IPS-18c (cell line): ENCODE data around the gene STPG2.

Source experiments
- H3K4me3 ChIP-seq: 2 replicates; pipeline ENCODE4 v1.7.0; 2013; ENCODE audit warnings: low read depth, mild to moderate bottlenecking, low read length, moderate library complexity; ENCODE audit not compliant: insufficient read depth
- H3K9me3 ChIP-seq: one replicate; pipeline ENCODE4 v1.6.1; 2013; ENCODE audit warnings: mild to moderate bottlenecking, low read length, moderate library complexity; ENCODE audit not compliant: control insufficient read depth, insufficient read depth

Gene STPG2

DNA sequence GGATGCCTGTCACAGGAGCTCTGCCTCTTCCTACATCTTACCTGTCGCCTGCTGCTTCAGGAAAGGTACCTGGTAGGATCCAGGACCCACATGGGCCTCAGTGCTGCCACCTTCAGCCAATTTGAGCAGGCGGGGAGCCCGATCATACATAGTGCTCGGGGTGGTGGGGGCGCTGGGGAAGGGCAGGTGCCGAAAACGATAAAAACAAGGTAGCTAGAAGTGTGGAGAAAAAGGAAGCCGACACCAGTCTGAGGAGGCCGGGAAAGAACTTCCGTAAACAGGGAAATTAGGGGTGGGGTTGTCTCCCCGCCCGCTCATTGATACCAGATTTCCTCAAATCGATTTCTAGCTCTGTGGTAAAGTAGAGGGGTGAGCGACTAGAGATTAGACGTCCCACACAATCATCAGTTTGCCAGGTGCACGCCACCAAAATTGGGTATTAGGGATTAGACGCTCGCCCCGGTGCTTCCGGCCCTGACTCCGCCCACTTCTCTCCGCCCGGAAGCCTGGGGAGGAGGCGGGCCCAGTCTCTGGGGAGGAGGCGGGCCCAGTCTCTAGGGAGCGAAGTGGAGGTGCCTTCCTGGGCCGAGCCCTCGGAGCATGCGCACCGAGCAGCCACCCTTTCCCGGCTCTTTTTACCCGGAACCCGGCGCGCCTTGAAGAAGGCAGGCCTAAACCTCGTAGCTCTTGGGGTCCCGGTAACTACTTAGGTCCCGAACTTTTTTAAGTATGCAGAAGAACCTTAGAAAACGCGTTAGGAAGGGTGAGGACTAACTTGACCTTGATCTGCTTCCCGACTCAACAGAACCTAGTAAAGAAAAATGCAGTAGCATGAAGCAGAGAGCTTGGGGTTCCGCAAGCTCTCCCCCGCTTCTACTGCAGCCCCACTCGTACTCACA lies at the start of gene STPG2:
TSS of gene STPG2 (minus strand) at position 476 of the 899 bp plus-strand sequence.
- H3K4me3 ChIP-seq, result peak within 1 kb of the TSS; percentile 89
- no peaks in the 10 kb centered on the region for H3K9me3 ChIP-seq

DNA sequence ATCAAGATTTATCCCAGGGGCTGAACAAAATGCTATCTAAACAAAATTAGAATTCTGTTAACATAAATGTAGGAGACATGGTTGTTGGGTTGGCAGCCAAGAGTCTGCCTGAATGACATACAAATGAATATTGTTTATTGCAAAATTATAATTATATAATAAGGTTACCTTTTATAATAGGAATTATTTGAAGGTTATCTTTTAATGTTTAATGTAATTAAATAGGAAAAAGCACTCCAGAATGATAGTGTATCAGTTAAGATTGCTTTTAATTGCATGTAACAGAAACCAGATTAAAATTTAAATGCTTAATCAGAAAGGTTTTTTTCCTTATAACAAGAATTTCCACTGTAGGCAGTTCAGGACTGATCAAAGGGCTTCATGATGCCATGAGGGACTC lies 42.0 kb upstream of the STPG2 start:
- Histone ChIP-seq H3K4me3 (no peak overlapping the region), H3K9me3 (no peaks in the 10 kb centered on the region)

DNA sequence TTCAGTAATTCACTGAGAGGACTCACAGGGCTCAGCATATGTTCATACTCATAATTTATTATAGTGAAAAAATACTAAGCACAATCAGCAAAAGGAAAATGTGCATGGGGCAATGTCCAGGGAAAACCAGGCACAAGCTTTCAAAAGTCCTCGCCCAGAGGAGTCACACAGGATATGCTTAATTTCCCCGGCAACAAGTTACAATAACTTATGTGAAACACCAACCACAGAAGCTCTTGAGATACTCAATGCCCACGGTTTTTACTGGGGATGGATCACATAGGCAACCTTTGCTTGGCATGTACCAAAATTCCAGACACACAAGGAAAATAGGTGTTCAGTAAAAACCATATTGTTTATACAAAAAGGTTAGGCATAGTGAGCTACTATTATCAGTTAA lies 38.5 kb upstream of the STPG2 start:
- H3K4me3 ChIP-seq, result no peak overlapping the region
- H3K9me3 ChIP-seq, result no peaks in the 10 kb centered on the region

DNA sequence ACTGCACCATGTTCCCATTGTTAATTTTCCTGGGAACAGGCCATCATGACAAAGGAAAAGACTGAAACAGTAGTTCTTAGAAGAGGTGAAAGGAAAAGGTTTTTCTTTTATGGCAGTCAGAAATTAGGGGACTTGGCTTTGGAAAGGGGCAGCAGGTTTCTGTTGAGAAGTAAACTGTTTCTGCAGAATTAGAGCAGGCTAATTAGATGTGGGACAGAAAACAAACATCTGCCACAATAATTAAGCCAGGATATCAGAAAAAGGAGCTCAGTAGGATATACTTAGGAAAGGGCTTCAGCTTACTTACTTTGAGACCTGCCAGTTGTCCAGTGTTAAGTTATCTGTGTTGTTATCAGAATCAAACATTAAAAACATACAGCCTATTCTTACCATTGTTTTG lies 36.7 kb upstream of the STPG2 start:
- no peak overlapping the region for H3K4me3 ChIP-seq
- no peaks in the 10 kb centered on the region for H3K9me3 ChIP-seq

DNA sequence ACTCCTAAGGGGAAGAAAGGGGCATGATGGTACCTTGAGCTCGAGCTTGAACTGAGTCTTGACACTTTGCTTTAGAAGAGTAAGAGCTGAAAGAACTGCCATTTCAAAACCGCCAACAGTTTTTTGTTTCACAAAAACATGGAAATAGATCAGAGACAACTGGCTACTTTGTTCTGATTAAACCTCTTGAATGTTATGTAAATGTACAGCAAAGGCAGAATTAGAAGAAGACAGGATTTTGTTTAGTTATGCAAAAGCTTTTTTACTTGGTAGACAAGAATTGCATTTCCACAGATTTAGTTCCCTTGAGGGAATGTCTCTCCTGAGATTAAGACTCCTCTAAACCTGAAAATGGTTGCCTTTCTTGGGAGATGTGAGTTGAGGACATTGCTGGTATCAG lies 33.3 kb upstream of the STPG2 start:
- H3K9me3 ChIP-seq, result no peaks in the 10 kb centered on the region

DNA sequence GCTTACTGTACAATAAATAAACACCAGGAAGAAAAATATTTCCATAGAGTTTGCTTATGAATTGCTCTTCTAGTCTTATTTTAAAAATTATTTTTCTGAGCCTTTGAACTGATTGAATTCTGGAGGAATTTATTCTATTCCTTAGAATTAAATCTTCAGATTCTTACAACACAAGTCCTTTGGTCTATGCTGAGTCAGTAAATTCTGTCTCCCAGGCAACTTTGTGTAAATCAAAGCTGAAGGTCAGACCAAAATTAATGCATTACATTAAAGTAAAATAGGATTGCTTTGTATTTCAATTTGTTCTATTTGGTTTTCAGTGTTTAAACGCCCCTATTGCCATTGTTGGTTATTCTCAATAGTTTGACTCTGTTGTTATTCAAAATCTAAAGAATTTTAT lies 26.8 kb upstream of the STPG2 start:
- no peak overlapping the region for H3K4me3 ChIP-seq
- no peaks in the 10 kb centered on the region for H3K9me3 ChIP-seq

More for the DNA sequence above, 33.3 kb upstream of the STPG2 start:
- H3K4me3 ChIP-seq, result no peak overlapping the region

DNA sequence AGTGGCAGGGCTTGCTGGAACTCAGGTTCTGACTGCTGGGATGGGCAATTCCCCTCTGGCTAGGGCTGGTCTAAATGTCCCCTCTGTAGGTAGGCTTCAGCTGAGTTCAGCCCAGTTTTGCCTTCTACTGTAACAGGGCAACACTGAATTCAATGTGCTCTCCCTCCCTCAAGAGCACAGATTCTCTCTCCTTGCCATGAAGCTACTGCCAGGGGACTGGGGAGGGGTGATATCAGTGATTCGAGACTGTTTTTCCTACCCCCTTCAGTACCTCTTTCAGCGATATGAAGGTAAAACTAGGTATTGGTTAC lies 23.4 kb upstream of the STPG2 start:
- H3K9me3 ChIP-seq, result no peaks in the 10 kb centered on the region

DNA sequence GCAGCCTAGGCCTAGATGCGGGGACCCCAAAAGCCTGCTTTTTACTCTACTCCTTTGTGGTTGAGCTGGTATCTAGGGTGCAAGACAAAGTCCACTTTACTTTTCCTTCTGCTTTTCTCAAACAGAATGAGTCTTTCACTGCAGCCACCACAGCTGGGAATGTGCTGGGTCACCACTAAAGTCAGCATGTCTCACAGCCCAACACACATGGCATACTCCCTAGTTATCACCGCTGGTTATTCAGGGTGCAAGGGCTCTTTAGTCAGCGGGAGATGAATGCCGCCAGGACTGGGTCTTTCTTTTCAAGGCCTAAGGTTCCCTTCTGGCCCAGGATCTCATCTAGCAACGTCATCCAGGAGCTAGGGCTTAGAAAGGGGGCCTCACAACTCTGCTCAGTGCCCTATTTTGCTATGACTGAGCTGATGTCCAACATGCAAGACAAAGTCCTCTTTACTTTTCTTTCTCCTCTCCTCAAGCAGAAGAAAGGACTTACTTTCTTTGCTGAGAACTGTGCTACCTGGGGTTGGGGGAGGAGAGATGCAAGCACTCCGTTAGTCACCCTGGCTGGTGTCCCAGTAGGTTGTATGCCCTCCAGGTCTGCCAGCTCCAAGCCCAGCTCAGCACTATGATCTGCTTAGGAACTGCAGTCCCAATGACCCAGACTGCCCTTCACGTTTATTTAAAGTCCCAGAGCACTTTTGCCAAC lies 22.9 kb upstream of the STPG2 start:
- no peak overlapping the region for H3K4me3 ChIP-seq
- no peaks in the 10 kb centered on the region for H3K9me3 ChIP-seq

More for the DNA sequence above, 23.4 kb upstream of the STPG2 start:
- H3K4me3 ChIP-seq, result no peak overlapping the region

DNA sequence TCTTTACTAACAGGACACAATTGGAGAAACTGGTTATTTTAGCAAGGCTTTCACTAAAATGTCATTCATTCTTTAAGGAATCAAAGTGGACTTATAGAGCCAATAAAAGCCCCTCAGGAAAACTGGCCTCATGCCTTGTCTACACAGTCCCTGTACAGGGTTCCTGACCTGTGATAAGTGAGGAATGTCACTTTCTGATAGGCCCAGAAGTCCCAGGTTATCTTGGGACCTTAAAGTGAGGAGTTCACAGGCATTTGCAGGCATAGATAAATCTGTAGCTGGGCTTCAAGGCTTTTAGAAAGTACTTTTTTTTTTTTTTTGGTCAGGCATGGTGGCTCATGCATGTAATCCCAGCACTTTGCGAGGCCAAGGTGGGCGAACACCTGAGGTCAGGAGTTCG lies 19.4 kb upstream of the STPG2 start:
- no peak overlapping the region for H3K4me3 ChIP-seq
- H3K9me3 ChIP-seq, result peaks cover 2% of the 10 kb centered on the region

DNA sequence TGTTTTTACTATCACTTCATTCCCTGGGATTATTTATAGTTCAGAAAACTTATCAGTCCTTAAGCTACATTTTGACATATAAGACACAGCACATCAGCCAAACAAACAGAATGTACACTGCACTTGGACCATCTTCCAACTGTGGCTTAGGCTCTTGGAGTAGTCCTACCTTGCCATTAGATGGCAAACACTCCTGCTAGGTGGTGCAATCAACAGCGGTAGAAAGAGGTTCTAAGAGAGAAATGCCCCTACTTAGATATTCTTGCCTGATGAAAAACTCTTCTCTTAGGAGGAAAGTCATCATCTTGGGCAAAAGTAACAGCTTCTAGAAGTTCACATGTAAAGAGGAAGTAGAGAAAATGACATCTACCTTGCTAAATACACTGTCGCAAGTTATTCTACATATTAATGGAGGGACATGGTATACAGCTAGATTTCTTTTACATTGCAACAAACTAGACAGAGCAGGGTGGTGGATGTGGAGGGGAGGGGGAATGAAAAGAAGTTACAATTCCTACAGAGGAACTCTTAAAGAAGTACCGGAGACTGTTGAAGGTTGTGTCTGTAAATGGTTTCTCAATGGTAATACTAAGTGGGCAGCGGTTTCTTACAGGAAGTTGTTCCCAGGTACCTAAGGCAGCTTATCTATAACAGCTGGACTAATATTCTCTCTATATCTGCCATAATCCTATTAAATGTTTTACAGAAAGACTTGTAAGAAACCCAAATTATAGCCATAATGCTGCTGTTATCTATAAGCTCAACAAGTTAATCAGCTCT lies 8.1 kb upstream of the STPG2 start:
- Histone ChIP-seq H3K4me3 (no peak overlapping the region), H3K9me3 (no peaks in the 10 kb centered on the region)

DNA sequence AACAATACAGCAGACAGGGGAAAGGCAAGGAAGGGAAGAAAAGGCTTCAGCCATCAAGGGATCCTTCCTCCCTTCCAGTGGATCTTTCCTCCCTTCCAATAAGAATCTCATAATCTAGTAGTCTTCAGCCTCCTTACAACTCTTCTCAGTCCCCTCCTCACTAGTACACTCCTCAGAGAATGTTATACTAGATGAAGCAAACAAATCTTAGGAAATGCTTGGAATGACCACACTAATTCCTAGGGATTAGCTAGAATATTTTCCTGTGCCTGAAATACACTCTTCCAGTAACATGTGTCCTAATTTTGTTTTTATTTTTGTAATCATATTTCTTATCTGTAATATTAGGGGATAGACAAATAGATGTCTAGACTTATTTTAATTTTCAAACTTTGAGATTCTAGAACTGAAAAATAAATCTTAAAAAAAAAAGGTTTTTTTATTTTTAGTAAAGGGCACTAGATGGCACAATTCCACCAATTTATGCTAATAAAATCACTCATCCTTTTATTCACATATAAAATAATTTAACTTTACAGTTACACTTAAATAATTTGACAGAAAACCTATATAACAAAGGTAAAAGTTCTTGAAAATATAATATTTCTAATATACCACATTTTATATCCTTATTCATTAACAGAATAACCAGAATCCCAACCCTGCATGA lies 7.0 kb upstream of the STPG2 start:
- no peaks in the 10 kb centered on the region for H3K9me3 ChIP-seq
- H3K4me3 ChIP-seq, result no peak overlapping the region

DNA sequence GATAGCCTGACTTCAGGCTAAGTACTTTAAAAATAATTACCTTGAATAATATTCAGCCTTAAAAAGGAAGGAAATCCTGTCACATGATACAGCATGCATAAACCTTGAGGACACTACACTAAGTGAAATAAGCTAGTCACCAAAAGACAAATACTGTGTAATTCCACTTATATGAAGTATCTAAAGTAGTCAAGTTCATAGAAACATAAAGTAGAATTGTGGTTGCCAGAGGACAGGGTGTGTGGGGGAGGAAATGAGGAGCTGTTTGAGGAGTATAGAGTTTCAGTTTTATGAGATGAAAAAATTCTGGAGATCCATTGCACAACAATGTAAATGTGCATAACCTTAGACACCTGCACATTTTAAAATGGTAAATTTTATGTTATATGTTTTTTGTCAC lies 5.6 kb upstream of the STPG2 start:
- no peak overlapping the region for H3K4me3 ChIP-seq

DNA sequence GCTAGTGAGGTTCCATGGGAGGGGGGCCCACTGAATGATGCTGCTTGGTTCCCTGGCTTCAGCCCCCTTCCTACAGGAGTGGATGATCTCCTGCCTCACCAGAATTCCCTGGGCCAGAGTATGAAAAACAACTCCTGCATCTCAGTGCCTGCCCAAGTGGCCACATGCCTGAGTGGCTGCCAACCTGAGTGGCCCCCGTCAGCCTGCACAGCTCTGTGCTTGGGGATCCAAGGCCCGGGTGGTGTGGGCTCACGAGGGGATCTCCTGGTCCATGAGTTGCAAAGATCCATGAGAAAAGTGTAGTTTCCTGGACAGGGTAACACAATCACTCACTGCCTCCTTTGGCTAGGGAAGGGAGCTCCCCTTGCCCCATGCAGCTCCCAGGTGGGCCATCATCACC lies 17.1 kb downstream of the STPG2 start:
- no peak overlapping the region for H3K4me3 ChIP-seq
- H3K9me3 ChIP-seq, result no peaks in the 10 kb centered on the region

More for the DNA sequence above, 5.6 kb upstream of the STPG2 start:
- H3K9me3 ChIP-seq, result no peaks in the 10 kb centered on the region

DNA sequence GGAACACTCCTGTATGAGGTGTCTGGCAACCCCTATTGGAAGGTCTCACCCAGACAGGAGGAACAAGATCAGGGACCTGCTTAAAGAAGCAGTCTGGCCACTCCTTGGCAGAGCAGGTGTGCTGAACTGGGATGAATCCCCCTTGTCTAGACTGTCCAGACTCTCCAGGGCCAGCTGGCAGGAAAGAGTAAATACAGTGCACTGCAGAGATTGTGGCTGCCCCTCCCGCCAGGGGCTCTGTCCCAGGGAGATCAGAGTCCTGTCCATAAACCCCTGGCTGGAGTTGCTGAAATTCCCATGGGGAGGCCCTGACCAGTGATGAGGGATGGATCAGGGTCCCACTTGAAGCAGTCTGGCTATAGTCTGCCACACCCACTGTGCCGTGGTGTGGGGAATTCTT lies 17.7 kb downstream of the STPG2 start:
- Histone ChIP-seq H3K4me3 (no peak overlapping the region), H3K9me3 (no peaks in the 10 kb centered on the region)

DNA sequence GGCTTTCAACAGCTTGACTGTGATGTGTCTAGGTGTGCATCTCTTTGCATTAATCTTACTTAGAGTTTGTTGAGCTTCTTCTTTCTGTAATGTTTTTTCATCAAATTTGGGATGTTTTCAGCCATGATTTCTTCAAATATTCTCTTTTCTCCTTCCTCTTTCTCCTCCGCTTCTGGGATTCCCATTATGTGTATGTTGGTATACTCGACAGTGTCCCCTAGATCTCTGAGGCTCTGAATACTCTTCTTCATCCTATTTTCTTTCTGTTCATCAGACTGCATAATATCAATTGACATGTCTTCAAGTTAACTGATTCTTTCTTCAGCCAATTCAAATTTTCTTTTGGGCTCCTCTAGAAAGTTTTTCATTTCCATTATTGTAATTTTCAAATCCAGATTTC lies 25.9 kb downstream of the STPG2 start:
- H3K9me3 ChIP-seq, result no peaks in the 10 kb centered on the region
- no peak overlapping the region for H3K4me3 ChIP-seq

DNA sequence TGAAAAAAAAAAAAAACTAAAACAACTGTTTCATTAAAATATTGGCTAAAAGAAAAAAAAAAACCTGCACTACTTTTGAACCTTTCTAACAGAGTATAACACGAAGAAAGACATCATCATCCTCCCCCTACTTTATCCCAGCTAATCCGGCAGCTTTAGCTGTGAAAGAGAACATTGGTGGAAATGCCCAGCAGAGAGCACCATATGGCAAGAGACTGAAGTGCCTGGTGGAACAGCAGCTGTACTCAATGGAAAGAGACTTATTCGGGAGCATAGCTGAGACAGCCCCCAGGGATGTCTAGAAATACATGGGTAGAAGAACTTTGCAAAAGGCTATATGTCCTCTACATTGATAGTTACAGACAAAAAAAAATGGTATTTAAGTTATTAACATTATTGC lies 30.3 kb downstream of the STPG2 start:
- Histone ChIP-seq H3K9me3 (no peaks in the 10 kb centered on the region), H3K4me3 (no peak overlapping the region)

DNA sequence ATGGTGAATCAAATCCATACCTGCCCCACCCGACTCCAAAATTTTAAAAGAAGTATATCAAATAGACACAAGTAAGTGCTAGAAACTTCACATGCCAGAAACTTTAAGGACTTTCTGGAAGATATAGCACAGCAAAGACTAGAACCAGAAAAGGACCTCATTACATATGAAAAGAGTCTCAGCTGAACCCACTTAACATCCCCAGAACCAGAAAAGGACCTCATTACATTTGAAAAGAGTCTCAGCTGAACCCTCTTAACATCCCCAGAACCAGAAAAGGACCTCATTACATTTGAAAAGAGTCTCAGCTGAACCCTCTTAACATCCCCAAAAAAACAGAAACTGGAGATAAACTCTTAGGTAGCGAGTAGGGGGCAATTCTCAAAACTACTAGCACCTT lies 32.3 kb downstream of the STPG2 start:
- Histone ChIP-seq H3K9me3 (no peaks in the 10 kb centered on the region), H3K4me3 (no peak overlapping the region)
